ENCODE results near the gene CACNA1D.

CACNA1D gene

GRCh38 chr3:53863145-53863544, 368.7 kb downstream of the CACNA1D start:
- no peak for DNase-seq

Data from activated CD8-positive, alpha-beta memory T cell treated with anti-CD3 and anti-CD28 coated beads, Interleukin-2, amount 50 U/mL, for 4 hours (primary cell).